HepG2 (cell line): ENCODE data around the gene HEMK1. TPM values are rescaled to one million over a fixed set of nuclear protein-coding genes. Genes with fewer than 3 reads are reported as not detected.

Experiments used
- AHDC1 ChIP-seq: sonication (generic); formaldehyde crosslinking; IDR thresholded peaks from 2 replicates; pipeline ENCODE4 v1.5.1; 2020; ENCODE audit warnings: mild to moderate bottlenecking, missing genetic modification reagents, borderline replicate concordance
- ARNT2 ChIP-seq: sonication (generic); formaldehyde crosslinking; IDR thresholded peaks from 2 replicates; pipeline ENCODE4 v1.8.0; 2022; ENCODE audit warnings: mild to moderate bottlenecking, low read depth, missing genetic modification reagents, moderate library complexity
- CBFB ChIP-seq: sonication (generic); formaldehyde crosslinking; IDR thresholded peaks from 2 replicates; pipeline ENCODE4 v1.4.0; 2020; ENCODE audit warnings: missing genetic modification reagents
- CHCHD3 ChIP-seq: sonication (generic); formaldehyde crosslinking; IDR thresholded peaks from 2 replicates; pipeline ENCODE4 v1.8.0; 2022; ENCODE audit warnings: mild to moderate bottlenecking, missing genetic modification reagents, moderate library complexity
- HMG20B ChIP-seq: conservative IDR thresholded peaks from 2 replicates; pipeline ENCODE4 v1.6.1; 2016; ENCODE audit warnings: missing genetic modification reagents, missing compliant biosample characterization
- MBNL3 ChIP-seq: fragments of 250-450 bp; sonication (Bioruptor Pico); conservative IDR thresholded peaks from 2 replicates; pipeline ENCODE4 v1.8.0; 2022; ENCODE audit warnings: mild to moderate bottlenecking, inconsistent platforms
- MEIS2 ChIP-seq: sonication (generic); formaldehyde crosslinking; IDR thresholded peaks from 2 replicates; pipeline ENCODE4 v1.9.0; 2021; ENCODE audit warnings: mild to moderate bottlenecking, missing genetic modification reagents
- MLLT10 ChIP-seq: sonication (generic); formaldehyde crosslinking; IDR thresholded peaks from 2 replicates; pipeline ENCODE4 v1.4.0; 2020; ENCODE audit warnings: missing genetic modification reagents
- MTF1 ChIP-seq: sonication (generic); formaldehyde crosslinking; IDR thresholded peaks from 2 replicates; pipeline ENCODE4 v1.5.0; 2020; ENCODE audit warnings: missing genetic modification reagents
- MXI1 ChIP-seq: IDR thresholded peaks from 3 replicates; pipeline ENCODE4 v1.6.1; 2012; ENCODE audit warnings: low read depth, low read length, inconsistent platforms, borderline replicate concordance
- NFIC ChIP-seq: IDR thresholded peaks from 2 replicates; pipeline ENCODE4 v1.6.1; 2012; ENCODE audit warnings: mild to moderate bottlenecking, low read length, inconsistent platforms
- NPAS2 ChIP-seq: sonication (generic); formaldehyde crosslinking; IDR thresholded peaks from 2 replicates; pipeline ENCODE4 v1.8.0; 2022; ENCODE audit warnings: mild to moderate bottlenecking, missing genetic modification reagents, borderline replicate concordance
- PITX1 ChIP-seq: sonication (generic); formaldehyde crosslinking; IDR thresholded peaks from 2 replicates; pipeline ENCODE4 v1.5.1; 2020; ENCODE audit warnings: mild to moderate bottlenecking, missing genetic modification reagents
- RAD51 ChIP-seq: fragments of 450-650 bp; IDR thresholded peaks from 2 replicates; pipeline ENCODE4 v1.6.1; 2016; ENCODE audit warnings: borderline replicate concordance
- RARG ChIP-seq: sonication (generic); formaldehyde crosslinking; IDR thresholded peaks from 2 replicates; pipeline ENCODE4 v1.4.0; 2020; ENCODE audit warnings: low read depth, mild to moderate bottlenecking, missing genetic modification reagents
- RBM22 ChIP-seq: fragments of 200-400 bp; formaldehyde crosslinking; optimal IDR thresholded peaks from 2 replicates; pipeline ENCODE3; 2017; ENCODE audit warnings: mild to moderate bottlenecking, low read length, moderate library complexity
- REPIN1 ChIP-seq: sonication (generic); formaldehyde crosslinking; IDR thresholded peaks from 2 replicates; pipeline ENCODE4 v1.8.0; 2022; ENCODE audit warnings: missing genetic modification reagents, low read depth, mild to moderate bottlenecking, borderline replicate concordance
- SOX5 ChIP-seq: IDR thresholded peaks from 2 replicates; pipeline ENCODE4 v1.6.1; 2016; ENCODE audit warnings: borderline replicate concordance
- ZNF230 ChIP-seq: sonication (generic); formaldehyde crosslinking; IDR thresholded peaks from 2 replicates; pipeline ENCODE4 v1.4.0; 2020; ENCODE audit warnings: mild to moderate bottlenecking, missing genetic modification reagents
- ZNF501 ChIP-seq: sonication (generic); formaldehyde crosslinking; IDR thresholded peaks from 2 replicates; pipeline ENCODE4 v1.5.1; 2020; ENCODE audit warnings: mild to moderate bottlenecking, moderate library complexity, missing genetic modification reagents
- ZSCAN12 ChIP-seq: sonication (generic); formaldehyde crosslinking; IDR thresholded peaks from 2 replicates; pipeline ENCODE4 v1.9.0; 2021; ENCODE audit warnings: mild to moderate bottlenecking, missing genetic modification reagents
- ZSCAN25 ChIP-seq: sonication (generic); formaldehyde crosslinking; IDR thresholded peaks from 2 replicates; pipeline ENCODE4 v1.8.0; 2022; ENCODE audit warnings: mild to moderate bottlenecking, missing genetic modification reagents
- ZSCAN31 ChIP-seq: sonication (generic); formaldehyde crosslinking; IDR thresholded peaks from 2 replicates; pipeline ENCODE4 v1.5.0; 2020; ENCODE audit warnings: low read depth, mild to moderate bottlenecking, missing genetic modification reagents
- polyA plus RNA-seq, 8 experiments: library from polyadenylated mRNA; depleted of rRNA in 3 of 8; stranded (reverse) in 7 of 8; unstranded in 1 of 8; fragments of >200 nt; fragmentation: Illumina TruSeq in 4 of 8; extraction: Trizol in 4 of 8; gene quantifications; 2 replicates each; pipeline versions ENCODE4 v1.2.1 to v1.2.3, GENCODE V29; 2011 to 2016; ENCODE audit warnings: low read depth in 4 of 8, missing spikeins in 1 of 8, mixed read lengths in 1 of 8; ENCODE audit not compliant: insufficient read depth in 1 of 8
- total RNA-seq, 5 experiments: library from RNA; depleted of rRNA; stranded (reverse); fragments of >200 nt; fragmentation: Illumina TruSeq; extraction: Trizol; gene quantifications; 2 replicates each; pipeline ENCODE4 v1.2.3, GENCODE V29; 2016; ENCODE audit warnings: low read depth in 1 of 5
- TF ChIP-seq, protein P1 (sequence below): IDR thresholded peaks from 2 replicates; pipeline ENCODE4 v1.6.1; 2018; ENCODE audit warnings: missing genetic modification reagents

HEMK1 gene
- total and polyA plus RNA-seq, 2 of the 13 experiments (the other 11 are each of a cell fraction or from before 2014, with no cell fraction given) = 9.8 to 12.6 TPM

- TF ChIP-seq MXI1 (peak; percentile 74; the same call in 1 of the 3 replicates), ZSCAN25 (CRISPR knock-in tag) (no peak), ARNT2 (peak; percentile 55; the same call in 1 of the 2 replicates), HMG20B (CRISPR knock-in tag) (peak; percentile 53; the same call in 1 of the 2 replicates), ZSCAN12 (CRISPR knock-in tag) (no peak), NPAS2 (no peak), ZSCAN31 (CRISPR knock-in tag) (no peak), MBNL3 (no peak), PITX1 (CRISPR knock-in tag) (peak; percentile 67; the same call in 1 of the 2 replicates), RBM22 (no peak), ZNF501 (CRISPR knock-in tag) (peak; percentile 92), ZNF230 (CRISPR knock-in tag) (0 out of 2 replicates have a peak, but pooled peaks have one; percentile 60), SOX5 (CRISPR knock-in tag) (peak; percentile 44; the same call in 1 of the 2 replicates), MLLT10 (CRISPR knock-in tag) (no peak), REPIN1 (CRISPR knock-in tag) (peak; percentile 74; the same call in 1 of the 2 replicates), NFIC (no peak), CBFB (CRISPR knock-in tag) (peak; percentile 45; the same call in 1 of the 2 replicates), RARG (CRISPR knock-in tag) (no peak), MTF1 (CRISPR knock-in tag) (no peak), AHDC1 (CRISPR knock-in tag) (peak; percentile 62; the same call in 1 of the 2 replicates), RAD51 (no peak), MEIS2 (0 out of 2 replicates have a peak, but pooled peaks have one; percentile 42), CHCHD3 (no peak)
- TF ChIP-seq, protein P1, sequence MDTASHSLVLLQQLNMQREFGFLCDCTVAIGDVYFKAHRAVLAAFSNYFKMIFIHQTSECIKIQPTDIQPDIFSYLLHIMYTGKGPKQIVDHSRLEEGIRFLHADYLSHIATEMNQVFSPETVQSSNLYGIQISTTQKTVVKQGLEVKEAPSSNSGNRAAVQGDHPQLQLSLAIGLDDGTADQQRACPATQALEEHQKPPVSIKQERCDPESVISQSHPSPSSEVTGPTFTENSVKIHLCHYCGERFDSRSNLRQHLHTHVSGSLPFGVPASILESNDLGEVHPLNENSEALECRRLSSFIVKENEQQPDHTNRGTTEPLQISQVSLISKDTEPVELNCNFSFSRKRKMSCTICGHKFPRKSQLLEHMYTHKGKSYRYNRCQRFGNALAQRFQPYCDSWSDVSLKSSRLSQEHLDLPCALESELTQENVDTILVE (CRISPR knock-in tag) = peak; percentile 86; the same call in 1 of the 2 replicates
Measured at GRCh38 chr3:50568947-50569749, at the start of gene HEMK1 (continued).
